CD4-positive, CD25-positive, alpha-beta regulatory T cell (primary cell): Measurements from ENCODE around the gene TMEM132A. TPM values are rescaled to one million over a fixed set of nuclear protein-coding genes. Genes with fewer than 3 reads are reported as not detected.
A peak's percentile ranks its signal among the peaks of the same experiment; 100 is the strongest.

Experiments used
- ATAC-seq, 2 donors: fragments of 150-1000 bp; cut with Tn5 transposase; one replicate each; pipeline ENCODE4 v1.10.0; 2021; ENCODE audit warnings: low read depth in 2 of 2, moderate number of reproducible peaks in 2 of 2, moderate library complexity in 1 of 2
- DNase-seq, 3 donors: peaks; one replicate each; pipeline versions ENCODE4 v3.0.0 to v3.0.0-alpha.2; 2012 to 2022; ENCODE audit warnings: mixed read lengths in 1 of 3
- H3K27ac ChIP-seq: one replicate; pipeline ENCODE4 v1.7.0; 2013; ENCODE audit warnings: mild to moderate bottlenecking, low read length; ENCODE audit not compliant: insufficient read depth, poor library complexity, severe bottlenecking
- H3K27me3 ChIP-seq: one replicate; pipeline ENCODE4 v1.7.0; 2013; ENCODE audit warnings: low read length; ENCODE audit not compliant: control insufficient read depth, insufficient read depth
- H3K36me3 ChIP-seq: one replicate; pipeline ENCODE4 v1.7.0; 2013; ENCODE audit warnings: mild to moderate bottlenecking, low read length, moderate library complexity; ENCODE audit not compliant: control insufficient read depth, insufficient read depth
- H3K4me1 ChIP-seq: 2 replicates; pipeline ENCODE4 v1.7.0; 2013; ENCODE audit warnings: mild to moderate bottlenecking, low read length; ENCODE audit not compliant: insufficient read depth, control insufficient read depth, poor library complexity, severe bottlenecking
- H3K4me3 ChIP-seq: one replicate; pipeline ENCODE4 v1.7.0; 2013; ENCODE audit warnings: low read depth, mild to moderate bottlenecking, low read length, moderate library complexity
- H3K9me3 ChIP-seq, 2 experiments: 1 replicate in 1 of 2; 2 replicates in 1 of 2; pipeline ENCODE4 v1.7.0; 2013; ENCODE audit warnings: low read length in 2 of 2, mild to moderate bottlenecking in 1 of 2, moderate library complexity in 1 of 2; ENCODE audit not compliant: control insufficient read depth in 2 of 2
- H3K27ac Mint-ChIP-seq, 3 donors: one replicate each; pipeline ENCODE4 v1.8.0; 2020 to 2022; ENCODE audit warnings: mild to moderate bottlenecking in 3 of 3, mixed read lengths in 3 of 3, moderate library complexity in 2 of 3
- H3K27me3 Mint-ChIP-seq: one replicate; pipeline ENCODE4 v1.8.0; 2022; ENCODE audit warnings: mild to moderate bottlenecking, mixed read lengths
- H3K36me3 Mint-ChIP-seq: one replicate; pipeline ENCODE4 v1.8.0; 2020; ENCODE audit warnings: mixed read lengths
- H3K4me1 Mint-ChIP-seq, 4 donors: one replicate each; pipeline ENCODE4 v1.8.0; 2020 to 2022; ENCODE audit warnings: mixed read lengths in 4 of 4, mild to moderate bottlenecking in 1 of 4
- H3K4me3 Mint-ChIP-seq, 4 donors: one replicate each; pipeline ENCODE4 v1.8.0; 2020 to 2022; ENCODE audit warnings: mild to moderate bottlenecking in 4 of 4, mixed read lengths in 4 of 4, moderate library complexity in 3 of 4
- H3K9me3 Mint-ChIP-seq, 7 donors: one replicate each; pipeline ENCODE4 v1.8.0; 2020 to 2022; ENCODE audit warnings: mixed read lengths in 7 of 7, mild to moderate bottlenecking in 3 of 7, moderate library complexity in 2 of 7
- polyA plus RNA-seq, 4 donors: library from polyadenylated mRNA; unstranded; fragments of 300-500 nt; fragmentation: Illumina TruSeq; gene quantifications; one replicate each; pipeline ENCODE4 v1.2.3, GENCODE V29; 2021
- total RNA-seq: library from RNA; stranded (reverse); gene quantifications from one replicate; pipeline ENCODE4 v1.2.3, GENCODE V29; 2022

The TMEM132A gene, protein sequence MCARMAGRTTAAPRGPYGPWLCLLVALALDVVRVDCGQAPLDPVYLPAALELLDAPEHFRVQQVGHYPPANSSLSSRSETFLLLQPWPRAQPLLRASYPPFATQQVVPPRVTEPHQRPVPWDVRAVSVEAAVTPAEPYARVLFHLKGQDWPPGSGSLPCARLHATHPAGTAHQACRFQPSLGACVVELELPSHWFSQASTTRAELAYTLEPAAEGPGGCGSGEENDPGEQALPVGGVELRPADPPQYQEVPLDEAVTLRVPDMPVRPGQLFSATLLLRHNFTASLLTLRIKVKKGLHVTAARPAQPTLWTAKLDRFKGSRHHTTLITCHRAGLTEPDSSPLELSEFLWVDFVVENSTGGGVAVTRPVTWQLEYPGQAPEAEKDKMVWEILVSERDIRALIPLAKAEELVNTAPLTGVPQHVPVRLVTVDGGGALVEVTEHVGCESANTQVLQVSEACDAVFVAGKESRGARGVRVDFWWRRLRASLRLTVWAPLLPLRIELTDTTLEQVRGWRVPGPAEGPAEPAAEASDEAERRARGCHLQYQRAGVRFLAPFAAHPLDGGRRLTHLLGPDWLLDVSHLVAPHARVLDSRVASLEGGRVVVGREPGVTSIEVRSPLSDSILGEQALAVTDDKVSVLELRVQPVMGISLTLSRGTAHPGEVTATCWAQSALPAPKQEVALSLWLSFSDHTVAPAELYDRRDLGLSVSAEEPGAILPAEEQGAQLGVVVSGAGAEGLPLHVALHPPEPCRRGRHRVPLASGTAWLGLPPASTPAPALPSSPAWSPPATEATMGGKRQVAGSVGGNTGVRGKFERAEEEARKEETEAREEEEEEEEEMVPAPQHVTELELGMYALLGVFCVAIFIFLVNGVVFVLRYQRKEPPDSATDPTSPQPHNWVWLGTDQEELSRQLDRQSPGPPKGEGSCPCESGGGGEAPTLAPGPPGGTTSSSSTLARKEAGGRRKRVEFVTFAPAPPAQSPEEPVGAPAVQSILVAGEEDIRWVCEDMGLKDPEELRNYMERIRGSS
- total RNA-seq = not detected
- not detected for polyA plus RNA-seq

DNA sequence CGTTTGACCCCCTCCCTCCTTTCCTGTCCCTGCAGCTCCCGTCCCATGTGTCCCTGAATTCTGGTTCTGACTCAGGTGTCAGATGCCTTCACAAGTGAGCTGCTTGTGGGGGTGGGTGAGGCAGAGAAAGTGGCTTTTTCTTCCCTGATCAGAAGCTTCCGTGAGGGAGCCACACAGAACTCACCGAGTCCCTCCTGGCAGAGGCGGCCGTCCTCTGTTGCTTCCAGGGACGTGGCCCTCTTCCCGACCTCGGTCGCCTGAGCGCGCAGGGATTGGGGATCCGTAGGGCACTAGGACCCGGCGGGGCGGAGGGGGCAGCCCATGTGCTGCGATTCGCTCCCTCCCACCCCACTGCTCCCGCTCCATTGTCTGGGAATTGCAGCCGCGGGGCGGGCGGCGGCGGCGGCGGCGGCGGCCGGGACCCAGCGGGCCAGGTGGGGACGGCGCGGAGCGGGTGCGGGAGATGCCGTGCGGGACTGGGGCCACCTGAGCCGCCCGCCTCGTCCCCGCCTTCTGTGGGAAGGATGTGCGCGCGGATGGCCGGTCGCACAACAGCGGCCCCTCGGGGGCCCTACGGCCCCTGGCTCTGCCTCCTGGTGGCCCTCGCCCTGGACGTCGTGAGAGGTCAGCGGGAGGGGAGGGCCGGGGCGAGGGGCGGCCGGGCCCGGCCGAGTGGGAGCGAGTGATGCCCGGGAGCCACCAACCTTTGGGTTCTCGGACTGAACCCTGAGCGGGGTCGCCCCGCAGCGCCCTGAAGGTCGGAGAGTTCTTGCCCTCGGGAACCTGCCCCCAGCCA lies at the start of gene TMEM132A:
Gene TMEM132A, plus strand, starts transcription at position 351 of the 796 bp plus-strand sequence. Its CDS starts 174 bp downstream, at position 525.
- peaks cover 35% of the 10 kb centered on the region for H3K36me3 Mint-ChIP-seq
- no peaks in the 10 kb centered on the region for H3K9me3 ChIP-seq
- peaks cover 30% of the 10 kb centered on the region for H3K27me3 Mint-ChIP-seq
- peaks cover 5% of the 10 kb centered on the region for H3K27me3 ChIP-seq
- no peak within 1 kb of the TSS for H3K4me3 ChIP-seq
- no peaks in the 10 kb centered on the region for H3K9me3 Mint-ChIP-seq
- H3K4me1 Mint-ChIP-seq = peaks cover 0 to 21% (median 8%) of the 10 kb centered on the region in 4 donors
- no peak for DNase-seq
- H3K4me1 ChIP-seq = peaks cover 21% of the 10 kb centered on the region
- H3K36me3 ChIP-seq = peaks cover 44% of the 10 kb centered on the region
- no peak within 1 kb of the TSS for H3K27ac ChIP-seq
- peak within 1 kb of the TSS; percentile 43 to 76 (median 64) for H3K4me3 Mint-ChIP-seq
- peak within 1 kb of the TSS in 1 of 3 donors; percentile 69 for H3K27ac Mint-ChIP-seq
- peak in 1 of 2 donors; percentile 20 for ATAC-seq

DNA sequence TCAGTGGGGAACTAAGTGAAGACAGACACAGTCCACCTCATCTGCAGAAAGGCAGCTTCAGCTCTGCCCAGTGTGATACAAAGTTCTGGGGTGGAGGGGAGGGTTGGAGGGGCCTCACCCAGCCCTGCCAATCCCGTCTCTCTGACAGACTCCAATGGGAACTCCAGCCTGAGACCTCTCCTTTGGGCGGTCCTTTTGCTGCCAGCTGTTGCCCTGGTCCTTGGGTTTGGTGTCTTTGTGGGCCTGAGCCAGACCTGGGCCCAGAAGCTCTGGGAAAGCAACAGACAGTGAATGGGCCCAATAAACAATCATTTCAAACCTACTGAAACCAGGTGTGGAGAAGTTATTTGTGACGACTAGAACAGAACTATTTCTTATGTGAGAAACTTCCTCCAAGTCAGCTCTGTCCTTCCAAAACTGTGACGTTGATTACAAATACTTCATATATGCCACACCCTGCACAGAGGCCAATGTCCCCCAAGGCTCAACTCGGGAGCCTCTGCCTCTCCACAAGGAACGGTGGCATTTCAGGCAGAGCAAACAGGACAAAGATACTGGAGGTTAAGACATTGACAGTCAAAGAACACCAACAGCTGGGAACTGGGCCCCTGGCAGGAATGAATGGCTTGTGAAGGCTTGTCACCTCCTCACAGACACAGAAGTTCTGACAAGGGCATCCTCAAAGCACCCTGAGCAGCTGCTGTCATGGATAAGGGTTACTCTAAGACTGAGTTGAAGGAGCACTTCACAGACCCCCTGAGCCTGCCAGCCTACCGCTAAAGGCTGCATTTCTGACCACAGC lies 48.7 kb upstream of the TMEM132A start:
- Histone ChIP-seq H3K36me3 (peaks cover 16% of the 10 kb centered on the region), H3K27me3 (no peaks in the 10 kb centered on the region), H3K4me1 (no peaks in the 10 kb centered on the region), H3K9me3 (no peaks in the 10 kb centered on the region), H3K4me3 (no peak overlapping the region), H3K27ac (no peak overlapping the region)
- DNase-seq = no peak
- Mint-ChIP-seq H3K9me3 (no peaks in the 10 kb centered on the region), H3K27me3 (no peaks in the 10 kb centered on the region), H3K4me3 (no peak overlapping the region), H3K27ac (peak overlapping the region in 1 of 3 donors; percentile 14), H3K36me3 (peaks cover 14% of the 10 kb centered on the region), H3K4me1 (peaks cover 0 to 5% (median 3%) of the 10 kb centered on the region in 4 donors)
- no peak for ATAC-seq

- peaks cover 21% of the 10 kb centered on the region for H3K36me3 ChIP-seq
- Mint-ChIP-seq H3K9me3 (no peaks in the 10 kb centered on the region), H3K4me1 (peaks cover 0 to 5% (median 3%) of the 10 kb centered on the region in 4 donors), H3K27ac (peak overlapping the region in 1 of 3 donors; percentile 62), H3K27me3 (no peaks in the 10 kb centered on the region), H3K4me3 (no peak overlapping the region), H3K36me3 (peaks cover 19% of the 10 kb centered on the region)
- ATAC-seq (no peak), DNase-seq (no peak)
- H3K9me3 ChIP-seq = no peaks in the 10 kb centered on the region
- H3K4me3 ChIP-seq = no peak overlapping the region
- H3K27ac ChIP-seq = no peak overlapping the region
- no peaks in the 10 kb centered on the region for H3K4me1 ChIP-seq
- H3K27me3 ChIP-seq = no peaks in the 10 kb centered on the region
Measured at GRCh38 chr11:60876168-60876485, 48.1 kb upstream of the TMEM132A start.

GRCh38 chr11:60878245-60879101 lies 45.8 kb upstream of the TMEM132A start:
- Mint-ChIP-seq H3K4me3 (no peak overlapping the region), H3K27me3 (no peaks in the 10 kb centered on the region), H3K9me3 (no peaks in the 10 kb centered on the region), H3K36me3 (peaks cover 37% of the 10 kb centered on the region), H3K27ac (no peak overlapping the region), H3K4me1 (peaks cover 0 to 5% (median 3%) of the 10 kb centered on the region in 4 donors)
- Histone ChIP-seq H3K27me3 (no peaks in the 10 kb centered on the region), H3K9me3 (no peaks in the 10 kb centered on the region), H3K36me3 (peaks cover 21% of the 10 kb centered on the region), H3K4me3 (no peak overlapping the region), H3K27ac (no peak overlapping the region), H3K4me1 (no peaks in the 10 kb centered on the region)
- DNase-seq (no peak), ATAC-seq (no peak)

GRCh38 chr11:60879104-60879503 lies 45.2 kb upstream of the TMEM132A start:
- Histone ChIP-seq H3K4me1 (no peaks in the 10 kb centered on the region), H3K4me3 (no peak overlapping the region), H3K36me3 (peaks cover 21% of the 10 kb centered on the region), H3K27me3 (no peaks in the 10 kb centered on the region), H3K9me3 (no peaks in the 10 kb centered on the region), H3K27ac (no peak overlapping the region)
- DNase-seq = no peak
- H3K36me3 Mint-ChIP-seq = peaks cover 43% of the 10 kb centered on the region
- no peak for ATAC-seq
- H3K4me1 Mint-ChIP-seq = peaks cover 0 to 5% (median 5%) of the 10 kb centered on the region in 4 donors
- no peaks in the 10 kb centered on the region for H3K9me3 Mint-ChIP-seq
- no peak overlapping the region for H3K4me3 Mint-ChIP-seq
- H3K27me3 Mint-ChIP-seq = no peaks in the 10 kb centered on the region
- H3K27ac Mint-ChIP-seq = no peak overlapping the region

DNA sequence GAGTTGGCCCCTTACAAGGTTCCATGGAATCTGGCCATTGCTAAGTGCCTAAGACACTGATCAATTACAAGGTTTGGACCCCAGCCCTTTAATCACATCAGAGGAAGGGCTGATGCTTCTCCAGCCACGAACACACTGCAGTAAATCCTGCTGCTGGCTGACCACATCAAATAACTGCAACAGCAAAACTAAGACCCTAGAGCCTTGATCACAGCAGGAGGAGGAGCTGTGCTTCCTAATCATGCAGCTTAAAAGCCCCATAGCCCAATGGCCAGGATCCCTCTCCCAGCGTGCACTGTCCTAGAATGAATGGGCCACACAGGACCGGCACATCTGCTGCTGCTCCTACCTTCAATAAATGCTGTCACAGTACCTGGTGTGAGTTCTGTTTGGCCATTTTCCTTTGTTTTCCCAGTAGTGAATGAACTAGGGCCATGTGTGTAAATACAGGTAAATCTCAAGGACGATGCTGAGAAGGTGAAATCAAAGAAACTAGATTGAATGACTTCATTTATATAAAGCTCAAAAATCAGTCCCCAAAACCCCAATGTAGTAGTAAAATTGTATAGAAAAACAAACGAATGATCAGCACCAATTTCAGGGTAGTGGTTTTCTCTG lies 44.2 kb upstream of the TMEM132A start:
- Histone ChIP-seq H3K27ac (no peak overlapping the region), H3K36me3 (peaks cover 21% of the 10 kb centered on the region), H3K9me3 (no peaks in the 10 kb centered on the region), H3K4me1 (no peaks in the 10 kb centered on the region), H3K4me3 (no peak overlapping the region), H3K27me3 (no peaks in the 10 kb centered on the region)
- no peaks in the 10 kb centered on the region for H3K9me3 Mint-ChIP-seq
- H3K27ac Mint-ChIP-seq = no peak overlapping the region
- ATAC-seq (no peak), DNase-seq (no peak)
- peaks cover 0 to 8% (median 5%) of the 10 kb centered on the region in 4 donors for H3K4me1 Mint-ChIP-seq
- H3K27me3 Mint-ChIP-seq = no peaks in the 10 kb centered on the region
- H3K4me3 Mint-ChIP-seq = no peak overlapping the region
- peaks cover 49% of the 10 kb centered on the region for H3K36me3 Mint-ChIP-seq
